GM21619 (cell line): ENCODE data around the gene EHBP1.
"Not testable (repeated sequence)": the region's sequence is repeated elsewhere in the genome, so short reads cannot be mapped to it uniquely, and the experiment has no call there.

Experiments used
- ATAC-seq: cut with Tn5 transposase; IDR thresholded peaks from one replicate; pipeline ENCODE4 v1.9.1; 2021; ENCODE audit not compliant: unreplicated experiment

Gene EHBP1

DNA sequence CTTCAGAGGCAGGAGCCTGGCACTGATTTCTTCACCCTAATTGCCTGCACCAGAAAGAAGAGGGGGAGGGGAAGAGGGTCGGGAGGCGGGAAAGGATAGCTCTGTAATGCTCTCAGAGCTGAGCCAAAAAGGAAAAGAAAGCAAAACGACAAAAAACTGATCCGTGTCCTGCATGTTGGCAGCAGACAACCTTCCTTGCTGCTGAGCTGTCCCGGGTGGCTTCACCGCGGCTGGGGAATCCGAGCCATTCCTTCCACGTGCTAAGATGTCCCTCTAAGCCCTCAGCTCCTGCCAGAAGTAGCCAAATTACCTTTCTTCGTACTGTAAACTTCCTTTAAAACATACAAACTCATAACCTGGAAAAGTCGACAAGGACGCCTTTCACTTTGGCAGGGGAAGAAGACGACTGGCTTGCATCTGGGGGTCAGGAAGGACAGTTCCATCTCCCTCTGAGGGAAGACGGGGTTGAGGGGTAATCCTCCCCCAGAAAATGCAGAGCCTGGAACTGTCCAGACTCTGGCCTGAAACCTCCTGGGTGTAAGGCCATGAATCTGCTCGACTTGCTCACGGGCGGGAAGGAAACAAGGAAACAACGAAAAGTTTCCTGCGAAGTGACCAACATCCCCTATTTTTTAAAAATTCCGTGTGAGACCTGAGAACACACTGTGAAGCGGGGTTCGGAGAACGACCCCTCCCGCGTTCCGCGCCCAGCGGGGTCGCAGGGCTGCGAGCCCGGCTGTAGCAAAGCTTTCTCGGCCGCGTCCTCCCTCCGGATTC is 352.8 kb downstream of the EHBP1 start:
- no peak for ATAC-seq

DNA sequence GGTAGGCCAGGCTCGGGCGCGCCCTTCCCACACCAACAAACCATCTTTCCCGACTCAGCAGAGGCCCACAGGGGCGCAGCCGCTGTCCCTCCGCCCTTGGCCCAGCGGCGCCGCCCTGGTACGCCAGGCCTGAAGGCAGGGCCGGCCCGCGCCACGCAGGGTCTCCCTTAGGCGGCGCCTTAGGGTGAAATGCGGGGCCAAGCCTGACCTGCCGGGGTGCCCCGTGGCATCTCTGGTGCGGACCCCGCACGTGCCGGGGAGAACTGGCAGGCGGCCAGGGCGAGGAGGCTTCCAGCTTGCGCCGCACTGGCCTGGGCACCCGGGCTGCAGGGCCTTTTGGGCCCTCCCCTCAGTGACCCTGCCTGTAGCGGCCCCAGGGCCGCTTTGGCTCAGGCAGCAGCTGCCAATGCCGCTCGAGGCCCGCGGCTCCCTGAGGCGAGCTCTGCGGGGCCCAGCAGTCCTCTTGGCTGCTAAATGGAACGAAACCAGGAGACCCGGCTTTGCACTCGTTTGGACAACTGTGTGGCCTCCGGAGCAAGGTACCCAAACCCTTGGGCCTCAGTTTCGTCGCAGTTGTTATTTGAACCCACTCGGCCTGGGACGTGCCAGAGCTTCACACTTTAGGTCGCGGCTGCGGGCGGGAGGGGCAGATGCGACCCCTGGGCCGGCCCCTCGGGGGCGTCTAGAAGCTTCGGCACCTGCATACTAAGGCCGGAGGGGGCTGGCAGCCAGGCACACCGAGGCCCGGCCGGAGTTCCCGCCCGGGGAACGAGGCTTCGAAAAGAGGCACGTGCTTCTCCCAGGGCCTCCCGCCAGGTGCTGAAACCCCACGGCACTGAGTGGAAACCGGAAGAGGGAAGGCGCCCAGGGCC is 353.6 kb downstream of the EHBP1 start:
- ATAC-seq = no peak

DNA sequence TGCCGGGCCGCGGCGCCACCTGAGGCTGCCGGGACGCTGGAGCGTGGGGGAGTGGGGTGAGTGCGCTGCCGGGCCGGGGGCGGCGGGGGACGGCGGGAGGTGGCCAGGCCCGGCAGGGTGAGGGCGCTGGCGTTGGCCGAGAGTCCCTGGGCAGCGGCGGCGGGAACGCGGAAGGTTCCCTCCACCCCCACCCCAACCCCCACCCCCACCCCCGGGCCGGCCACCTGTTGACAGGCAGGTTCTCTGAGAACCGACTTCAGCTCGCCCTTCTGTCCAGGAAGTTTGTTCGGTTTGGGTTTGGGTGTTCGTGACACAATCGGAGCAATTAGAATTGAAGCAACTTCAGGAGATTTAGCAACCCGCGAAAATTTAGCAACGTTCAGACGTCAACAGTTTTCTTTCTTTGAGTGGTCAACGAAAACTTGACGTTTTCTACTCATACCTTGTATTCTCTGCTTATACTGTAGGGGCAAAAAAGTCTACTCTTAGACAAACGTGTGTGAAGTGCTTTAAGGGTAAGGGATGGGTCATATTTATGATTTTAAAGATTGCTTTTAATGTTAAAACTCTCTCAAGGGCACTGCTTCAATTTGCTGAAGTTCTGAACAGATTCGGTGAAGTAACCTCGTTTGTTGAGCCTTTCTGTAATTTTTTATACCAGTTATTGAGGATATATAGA is 354.4 kb downstream of the EHBP1 start:
- ATAC-seq = no peak

DNA sequence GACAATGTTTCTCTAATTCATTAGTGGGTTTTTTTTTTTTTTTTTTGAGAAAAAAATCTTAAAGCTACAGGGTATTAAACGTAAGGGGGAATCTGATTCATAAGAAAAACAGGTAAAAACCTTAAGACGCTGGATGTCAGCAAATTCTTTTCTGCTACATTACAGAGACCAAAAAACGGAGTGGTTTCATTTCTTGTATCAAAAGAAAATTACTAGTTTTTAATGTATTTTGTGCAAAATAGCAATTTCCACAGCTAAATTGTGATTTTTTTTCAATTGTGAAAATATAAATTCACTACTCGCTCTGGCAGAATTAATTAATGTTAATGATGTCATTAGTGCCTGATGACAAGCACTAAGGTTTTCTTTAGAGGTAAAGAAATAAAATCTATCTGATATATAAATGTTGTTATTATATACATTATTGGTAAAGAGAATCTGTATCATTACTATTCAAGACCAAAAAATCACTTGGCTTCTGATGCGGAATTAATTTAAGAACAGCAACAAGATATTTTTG is 355.0 kb downstream of the EHBP1 start:
- no peak for ATAC-seq

DNA sequence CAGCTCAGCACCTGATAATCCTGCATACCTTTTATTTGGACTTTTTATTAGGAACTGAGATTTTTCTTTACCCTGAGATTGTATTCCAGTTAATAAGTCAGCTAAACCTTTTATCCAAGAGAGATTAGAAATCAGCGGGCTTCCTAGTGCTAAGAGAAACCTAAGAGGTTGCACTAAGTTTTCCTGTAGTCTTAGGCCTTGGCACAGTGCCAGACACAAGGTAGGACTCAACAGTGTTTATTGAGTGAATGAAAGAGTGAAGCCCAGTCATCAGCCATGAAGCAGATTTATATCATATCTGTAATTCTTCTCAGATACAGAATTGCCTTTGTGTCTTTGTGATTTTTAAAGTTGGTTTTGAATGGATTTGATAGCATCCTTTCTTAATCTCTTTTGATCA is 358.7 kb downstream of the EHBP1 start:
- no peak for ATAC-seq

DNA sequence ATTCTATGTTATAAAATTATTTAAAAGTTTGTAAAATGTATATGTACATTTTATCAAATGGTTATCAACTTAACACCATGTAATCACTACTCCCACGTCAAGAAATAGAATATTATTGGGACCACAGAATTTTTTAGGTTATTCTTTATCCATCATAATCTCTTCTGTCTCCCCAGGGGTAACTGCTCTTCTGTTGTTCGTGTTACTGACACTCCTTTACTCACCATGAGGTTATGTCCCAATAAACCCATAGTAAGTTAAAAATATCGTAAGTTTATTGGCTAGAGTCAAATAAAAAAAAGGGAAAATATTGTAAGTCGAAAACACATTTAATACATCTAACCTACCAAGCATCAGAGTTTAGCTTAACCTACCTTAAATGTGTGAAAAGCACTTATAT is 359.1 kb downstream of the EHBP1 start:
- no peak for ATAC-seq

DNA sequence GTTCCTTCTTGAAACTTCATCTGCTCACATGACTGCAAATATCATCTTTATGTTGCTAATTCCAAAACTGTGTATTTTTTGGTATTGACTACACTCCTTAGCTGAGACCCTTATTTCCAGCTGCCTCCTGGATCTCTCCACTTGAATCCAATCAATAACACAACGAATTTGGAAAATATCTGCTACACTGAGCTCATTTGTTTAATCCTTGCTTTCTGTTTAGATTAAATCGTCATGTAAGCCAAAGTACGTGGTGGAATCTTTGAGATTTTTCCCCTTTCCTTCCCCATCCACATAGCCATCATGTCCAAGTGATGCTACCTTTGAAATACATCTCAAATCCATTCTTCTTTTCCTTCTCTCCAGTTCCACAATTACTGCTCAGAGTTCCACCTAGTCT is 360.8 kb downstream of the EHBP1 start:
- ATAC-seq = no peak

DNA sequence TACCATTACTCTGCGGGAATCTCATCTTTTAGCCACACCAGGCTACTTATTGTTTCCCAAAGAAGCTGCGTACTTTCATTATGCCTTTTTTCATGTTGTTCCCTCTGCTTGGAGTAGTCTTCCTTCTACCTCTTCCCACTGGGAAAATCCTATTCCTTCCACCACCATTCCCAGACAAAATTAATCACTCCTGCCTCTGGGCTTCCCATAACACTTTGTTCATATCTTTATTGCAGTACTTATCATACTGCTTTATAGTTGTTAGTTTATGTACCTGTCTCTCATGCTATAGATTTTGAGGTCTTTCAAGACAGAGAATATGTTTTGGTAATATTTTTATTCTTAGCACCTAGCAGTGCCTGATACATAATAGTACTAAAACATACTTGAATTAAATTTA is 361.3 kb downstream of the EHBP1 start:
- no peak for ATAC-seq

DNA sequence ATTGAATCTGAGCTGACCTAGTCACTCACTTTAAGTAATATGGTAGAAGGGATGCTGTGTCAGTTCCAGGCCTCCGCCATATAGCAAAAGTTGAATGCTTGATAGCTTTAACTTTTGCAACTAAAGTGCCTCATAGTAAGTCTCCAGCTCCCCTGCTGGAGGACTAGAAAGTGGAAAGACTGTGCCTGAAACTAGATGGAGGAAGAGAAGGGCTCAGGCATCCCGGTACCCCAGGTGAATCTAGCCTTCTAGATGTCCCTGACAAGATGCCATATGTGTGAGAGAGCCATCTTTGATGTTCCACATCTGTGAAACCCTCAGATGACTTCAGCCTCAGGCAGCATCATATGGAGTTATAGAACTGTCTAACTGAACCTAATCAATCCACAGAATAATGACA is 366.2 kb downstream of the EHBP1 start:
- no peak for ATAC-seq

DNA sequence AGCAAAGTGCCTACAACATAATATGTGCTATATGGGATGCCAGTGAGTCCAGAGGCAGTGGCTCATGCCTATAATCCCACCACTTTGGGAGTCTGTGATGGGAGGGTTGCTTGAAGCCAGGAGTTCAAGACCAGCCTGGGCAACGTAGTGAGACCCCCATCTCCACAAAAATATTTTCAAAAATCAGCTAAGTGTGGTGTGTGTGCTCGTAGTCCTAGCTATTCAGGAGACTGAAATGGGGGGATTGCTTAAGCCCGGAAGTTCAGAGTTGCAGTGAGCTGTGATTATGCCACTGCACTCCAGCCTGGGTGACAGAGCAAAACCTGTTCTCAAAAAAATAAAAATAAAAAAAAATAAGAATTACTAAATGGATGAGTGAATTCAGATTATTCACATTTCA is 368.5 kb downstream of the EHBP1 start:
- no peak for ATAC-seq

DNA sequence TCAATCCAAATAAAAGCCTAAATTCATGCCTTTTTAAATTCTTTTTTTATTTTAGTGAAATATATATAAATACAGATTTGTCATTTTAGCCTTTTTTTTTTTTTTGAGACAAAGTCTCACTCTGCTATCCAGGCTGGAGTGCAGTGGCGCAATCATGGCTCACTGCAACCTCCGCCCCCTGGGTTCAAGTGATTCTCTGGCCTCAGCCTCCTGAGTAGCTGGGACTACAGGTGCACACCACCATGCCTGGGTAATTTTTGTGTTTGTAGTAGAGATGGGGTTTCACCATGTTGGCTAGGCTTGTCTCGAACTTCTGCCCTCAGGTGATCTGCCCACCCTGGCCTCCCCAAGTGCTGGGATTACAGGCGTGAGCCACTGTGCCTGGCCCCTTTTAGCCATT is 368.9 kb downstream of the EHBP1 start:
- ATAC-seq = not testable (repeated sequence)

DNA sequence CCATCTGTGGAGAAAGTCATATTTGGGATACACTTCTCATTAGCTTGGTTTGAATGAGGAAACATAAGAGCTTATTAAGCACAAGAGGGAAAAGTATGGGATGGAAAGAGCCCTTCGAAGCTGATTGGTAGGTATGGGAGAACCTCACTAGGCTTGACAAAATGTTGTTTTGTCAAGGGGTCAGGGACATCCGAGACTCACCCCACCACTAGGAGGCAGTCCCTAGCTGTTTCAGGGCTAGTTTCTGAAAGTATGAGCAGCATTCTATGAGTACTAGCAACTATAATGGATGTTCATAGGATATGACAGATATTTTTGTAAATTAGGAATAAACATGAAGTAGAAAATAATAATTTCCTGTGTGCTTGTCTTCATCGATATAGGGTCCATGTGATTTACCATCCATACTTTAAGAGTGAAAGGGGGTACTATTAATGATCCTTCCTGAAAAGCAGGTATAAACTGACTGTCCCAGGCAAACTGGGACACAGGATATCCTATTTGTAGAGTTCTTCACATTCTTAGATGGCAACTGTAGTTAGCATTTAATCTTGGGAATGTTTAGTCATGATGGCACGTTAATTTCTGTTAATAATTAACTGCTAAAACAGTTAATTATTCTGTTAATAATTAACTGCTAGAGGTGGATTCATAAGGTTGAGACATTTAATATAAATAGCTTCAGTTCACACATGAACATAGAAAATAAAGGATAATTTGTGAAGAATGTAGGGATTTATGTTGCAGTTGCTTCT is 373.5 kb downstream of the EHBP1 start:
- no peak for ATAC-seq

DNA sequence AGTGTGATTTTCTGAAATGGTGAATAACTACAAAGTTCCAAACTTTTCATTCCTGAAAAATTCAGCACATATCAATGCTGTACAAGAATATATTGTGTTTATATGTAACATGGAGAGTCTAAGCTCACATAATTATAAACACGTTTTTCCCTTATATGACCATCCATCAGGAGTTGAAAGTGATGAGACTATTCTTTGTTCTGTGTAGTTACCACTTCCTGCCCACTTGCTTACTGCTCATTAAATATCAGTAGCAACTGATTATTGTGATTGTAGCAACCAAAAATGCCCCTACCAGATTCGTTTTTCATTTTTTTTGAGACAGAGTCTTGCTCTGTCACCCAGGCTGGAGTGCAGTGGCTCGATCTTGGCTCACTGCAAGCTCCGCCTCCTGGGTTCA is 375.9 kb downstream of the EHBP1 start:
- no peak for ATAC-seq

DNA sequence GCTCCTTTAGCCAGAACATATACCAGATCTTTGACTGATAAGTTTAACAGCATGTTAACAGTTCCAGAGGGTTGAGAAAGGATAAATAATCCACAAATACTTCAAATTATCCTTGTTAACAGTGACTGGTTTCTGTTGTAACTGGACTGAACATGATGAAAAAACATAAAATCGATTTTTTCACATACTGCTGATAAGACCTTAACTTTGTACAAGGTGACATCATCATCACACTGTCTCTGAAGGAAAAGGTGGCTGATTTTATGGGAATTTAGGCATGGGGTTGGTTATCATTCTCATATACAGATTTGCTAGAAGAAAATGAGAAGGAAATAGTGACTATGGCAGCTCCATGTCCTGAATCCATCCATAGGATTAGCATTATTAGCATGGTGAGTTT is 381.2 kb downstream of the EHBP1 start:
- ATAC-seq = no peak

DNA sequence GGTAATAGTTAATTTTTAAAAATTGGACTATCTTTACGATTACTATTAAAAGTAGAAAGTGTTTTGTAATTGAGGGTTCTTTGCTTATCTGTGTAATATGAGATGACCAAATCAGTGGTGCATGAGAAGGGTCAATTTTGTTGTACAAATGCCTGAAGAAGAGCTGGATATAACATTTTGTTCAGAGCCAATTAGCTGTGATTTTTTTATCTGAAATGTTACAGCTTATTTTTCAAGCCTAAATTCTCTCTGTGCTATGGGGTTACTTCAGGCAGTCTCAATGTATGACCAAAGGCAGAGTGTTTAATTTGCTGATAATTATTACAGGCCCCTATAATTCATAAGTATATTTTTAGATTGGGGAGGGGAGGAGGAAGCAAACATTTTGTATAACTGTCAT is 386.9 kb downstream of the EHBP1 start:
- no peak for ATAC-seq

DNA sequence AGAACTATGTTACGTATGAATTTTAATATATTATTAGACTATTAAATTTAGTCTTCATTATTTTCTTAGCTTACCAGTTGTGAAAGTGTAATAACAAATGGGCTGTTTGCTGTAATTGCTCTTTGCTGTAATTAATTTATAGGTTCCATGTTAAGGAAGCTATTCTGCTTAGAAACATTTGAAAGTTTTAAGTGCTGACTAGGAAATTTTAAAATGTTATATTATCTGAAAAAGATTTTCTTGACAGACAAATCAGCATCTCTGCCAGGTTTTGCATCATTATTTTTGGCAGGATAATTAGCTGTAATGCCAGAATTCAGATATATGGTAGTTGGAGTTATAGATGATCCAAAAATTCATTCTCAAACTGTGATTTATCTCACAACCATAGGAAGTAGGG is 387.3 kb downstream of the EHBP1 start:
- ATAC-seq = no peak

DNA sequence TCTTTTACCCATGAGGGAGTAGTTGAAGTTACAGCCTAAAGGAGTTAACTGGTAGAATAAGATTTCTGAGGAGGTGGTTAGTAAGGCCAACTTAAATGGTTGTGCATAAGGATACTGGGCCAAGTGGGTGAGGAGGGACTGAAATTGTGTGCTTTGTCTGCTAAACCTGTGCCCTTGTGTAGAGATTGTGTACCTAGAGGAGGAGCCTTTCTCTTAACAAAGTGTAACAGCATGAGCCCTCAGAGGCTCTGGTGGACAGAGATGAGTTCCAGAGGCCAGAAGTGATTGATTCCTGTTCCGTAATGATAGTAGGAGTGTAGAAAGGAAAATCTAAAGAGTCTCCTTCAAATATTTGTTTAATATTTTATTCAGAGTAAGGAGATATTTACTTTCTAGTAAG is 388.0 kb downstream of the EHBP1 start:
- no peak for ATAC-seq
